Kidney epithelial cell (primary cell): ENCODE results near the gene DEK. TPM values are rescaled to one million over a fixed set of nuclear protein-coding genes. Genes with fewer than 3 reads are reported as not detected.

ENCODE experiments used
- DNase-seq: peaks from one replicate; pipeline ENCODE4 v3.0.0-alpha.2; 2010; ENCODE audit warnings: low read depth
- H3K27me3 ChIP-seq: 2 replicates; pipeline ENCODE4 v1.6.0; 2011; ENCODE audit warnings: low read length; ENCODE audit not compliant: control insufficient read depth, insufficient read depth
- H3K36me3 ChIP-seq: 2 replicates; pipeline ENCODE4 v1.5.1; 2011; ENCODE audit warnings: low read length; ENCODE audit not compliant: control insufficient read depth, insufficient read depth
- H3K4me3 ChIP-seq: 2 replicates; pipeline ENCODE4 v1.5.1; 2011; ENCODE audit warnings: low read depth, mild to moderate bottlenecking, control low read depth, low read length
- CTCF ChIP-seq: IDR thresholded peaks from 2 replicates; pipeline ENCODE4 v1.5.1; 2011; ENCODE audit warnings: mild to moderate bottlenecking, moderate library complexity, low read length, control low read depth, inconsistent platforms; ENCODE audit not compliant: insufficient read depth, poor library complexity, severe bottlenecking
- total RNA-seq: library from RNA; depleted of rRNA; stranded (reverse); fragments of >200 nt; gene quantifications from 2 replicates; pipeline ENCODE4 v1.2.3, GENCODE V29; 2015

DEK gene
- total RNA-seq, 1 donor from 2014 or later = 89.4 TPM

- no peaks in the 10 kb centered on the region for H3K36me3 ChIP-seq
- no peaks in the 10 kb centered on the region for H3K27me3 ChIP-seq
- TF ChIP-seq CTCF = no peak
- no peak for DNase-seq
- no peak overlapping the region for H3K4me3 ChIP-seq
Observed at GRCh38 chr6:18245642-18246041, 18.7 kb downstream of the DEK start.

- no peaks in the 10 kb centered on the region for H3K27me3 ChIP-seq
- DNase-seq = no peak
- H3K4me3 ChIP-seq = no peak overlapping the region
- H3K36me3 ChIP-seq = no peaks in the 10 kb centered on the region
- no peak for TF ChIP-seq CTCF
Observed at GRCh38 chr6:18245079-18245478, 19.3 kb downstream of the DEK start.

- no peaks in the 10 kb centered on the region for H3K36me3 ChIP-seq
- H3K4me3 ChIP-seq = no peak overlapping the region
- no peak for TF ChIP-seq CTCF
Observed at GRCh38 chr6:18244251-18244650, 20.1 kb downstream of the DEK start.

GRCh38 chr6:18243302-18243893 is 20.9 kb downstream of the DEK start:
- no peak overlapping the region for H3K4me3 ChIP-seq
- H3K36me3 ChIP-seq = no peaks in the 10 kb centered on the region
- no peak for DNase-seq
- no peak for TF ChIP-seq CTCF
- H3K27me3 ChIP-seq = no peaks in the 10 kb centered on the region

More at GRCh38 chr6:18244251-18244650, 20.1 kb downstream of the DEK start:
- no peak for DNase-seq
- H3K27me3 ChIP-seq = no peaks in the 10 kb centered on the region

- no peaks in the 10 kb centered on the region for H3K36me3 ChIP-seq
- H3K27me3 ChIP-seq = no peaks in the 10 kb centered on the region
- DNase-seq = peak; percentile 64
- no peak overlapping the region for H3K4me3 ChIP-seq
- TF ChIP-seq CTCF = no peak
Observed at GRCh38 chr6:18242062-18242851, 22.1 kb downstream of the DEK start.
